ENCODE data around the gene CNTFR.

DNA sequence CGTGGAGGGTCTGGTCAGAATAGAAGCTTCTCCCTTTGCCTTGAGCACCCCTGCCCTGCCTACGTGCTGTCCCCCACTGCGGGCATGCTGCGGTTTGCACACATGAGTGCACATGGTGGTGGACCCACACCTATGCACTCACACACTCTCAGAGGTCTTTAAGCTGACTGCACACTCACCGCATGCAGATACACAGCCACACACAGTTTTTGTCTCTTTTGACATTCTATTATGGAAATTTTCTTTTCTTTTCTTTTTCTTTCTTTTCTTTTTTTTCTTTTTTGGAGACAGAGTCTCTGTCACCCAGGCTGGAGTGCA is 39.9 kb upstream of the CNTFR start:
- TF ChIP-seq CTCF (IDR thresholded peaks at IDR 0.05) (no peak), POLR2A (IDR thresholded peaks at IDR 0.05) (no peak)
